IPS-20b (cell line): ENCODE results near the gene DLX5.

ENCODE experiments used
- H3K27ac ChIP-seq: one replicate; pipeline ENCODE4 v1.5.1; 2013; ENCODE audit warnings: low read length
- H3K27me3 ChIP-seq: 2 replicates; pipeline ENCODE4 v1.6.1; 2013; ENCODE audit warnings: mild to moderate bottlenecking, low read length, inconsistent platforms; ENCODE audit not compliant: insufficient read depth
- H3K36me3 ChIP-seq: 2 replicates; pipeline ENCODE4 v1.6.1; 2013; ENCODE audit warnings: low read depth, mild to moderate bottlenecking, inconsistent platforms, low read length, moderate library complexity; ENCODE audit not compliant: insufficient read depth
- H3K4me1 ChIP-seq: 2 replicates; pipeline ENCODE4 v1.6.1; 2013; ENCODE audit warnings: mild to moderate bottlenecking, control low read depth, inconsistent platforms, low read length, moderate library complexity; ENCODE audit not compliant: insufficient read depth
- H3K4me3 ChIP-seq: 2 replicates; pipeline ENCODE4 v1.5.1; 2013; ENCODE audit warnings: mild to moderate bottlenecking, low read length, inconsistent platforms
- H3K9ac ChIP-seq: 2 replicates; pipeline ENCODE4 v1.6.1; 2013; ENCODE audit warnings: low read depth, mild to moderate bottlenecking, inconsistent platforms, low read length, moderate library complexity
- H3K9me3 ChIP-seq: 2 replicates; pipeline ENCODE4 v1.6.1; 2013; ENCODE audit warnings: mild to moderate bottlenecking, low read depth, low read length, inconsistent platforms; ENCODE audit not compliant: insufficient read depth

The DLX5 gene

GRCh38 chr7:97002555-97003261 lies 21.9 kb downstream of the DLX5 start:
- Histone ChIP-seq H3K36me3 (no peaks in the 10 kb centered on the region), H3K27me3 (peaks cover 99% of the 10 kb centered on the region), H3K4me3 (no peak overlapping the region; the same call in 1 of the 2 replicates), H3K9me3 (peaks cover 2% of the 10 kb centered on the region; the same call in 1 of the 2 replicates), H3K9ac (no peak overlapping the region), H3K27ac (no peak overlapping the region), H3K4me1 (peaks cover 16% of the 10 kb centered on the region)

DNA sequence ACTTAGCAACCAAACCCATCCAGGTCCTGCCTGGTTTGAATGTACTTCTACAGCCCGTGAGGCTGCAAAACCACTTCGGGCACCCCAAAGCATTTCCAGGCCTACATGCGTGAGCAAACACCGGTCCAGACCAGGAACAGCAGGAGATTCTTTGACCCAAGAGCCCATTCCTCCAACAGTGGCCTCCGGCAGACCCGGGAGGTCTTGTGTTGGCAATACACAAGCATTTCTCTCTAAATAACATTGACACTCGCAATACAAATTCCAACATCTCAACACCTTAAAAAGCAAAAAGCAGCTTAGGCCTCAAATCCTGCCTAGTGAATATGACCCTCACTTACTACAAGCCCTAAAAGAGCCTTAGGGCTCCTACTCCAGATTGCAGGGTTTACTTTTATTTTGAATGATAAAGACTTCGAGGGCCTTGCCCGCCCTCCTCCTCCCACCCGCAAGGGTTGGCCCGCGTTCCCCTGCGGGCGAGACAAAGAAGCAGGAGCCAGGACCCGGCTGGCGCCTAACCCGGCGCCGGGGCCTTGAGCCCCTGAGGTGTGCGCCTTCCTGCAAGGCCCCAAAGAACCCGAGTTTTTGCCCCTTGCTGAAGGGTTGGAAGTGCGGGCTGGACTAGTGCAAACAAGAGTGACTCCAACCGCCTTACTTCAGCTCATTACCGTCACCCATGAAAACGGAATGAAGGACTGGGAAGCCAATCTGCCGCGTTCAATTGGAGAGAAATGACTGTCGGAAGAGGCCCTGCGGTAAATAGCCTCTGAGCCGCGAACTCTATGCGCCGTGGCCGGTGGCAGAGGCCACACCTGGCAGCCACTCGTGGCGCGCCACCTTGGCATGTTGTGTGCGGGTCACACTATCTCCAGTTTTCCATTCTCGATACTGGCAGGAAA lies 22.7 kb downstream of the DLX5 start:
- no peak overlapping the region for H3K9ac ChIP-seq
- H3K36me3 ChIP-seq = no peaks in the 10 kb centered on the region
- H3K9me3 ChIP-seq = peaks cover 4% of the 10 kb centered on the region; the same call in 1 of the 2 replicates
- peaks cover 99% of the 10 kb centered on the region for H3K27me3 ChIP-seq
- peak overlapping the region; percentile 32 for H3K4me3 ChIP-seq
- H3K27ac ChIP-seq = no peak overlapping the region
- peaks cover 16% of the 10 kb centered on the region for H3K4me1 ChIP-seq

DNA sequence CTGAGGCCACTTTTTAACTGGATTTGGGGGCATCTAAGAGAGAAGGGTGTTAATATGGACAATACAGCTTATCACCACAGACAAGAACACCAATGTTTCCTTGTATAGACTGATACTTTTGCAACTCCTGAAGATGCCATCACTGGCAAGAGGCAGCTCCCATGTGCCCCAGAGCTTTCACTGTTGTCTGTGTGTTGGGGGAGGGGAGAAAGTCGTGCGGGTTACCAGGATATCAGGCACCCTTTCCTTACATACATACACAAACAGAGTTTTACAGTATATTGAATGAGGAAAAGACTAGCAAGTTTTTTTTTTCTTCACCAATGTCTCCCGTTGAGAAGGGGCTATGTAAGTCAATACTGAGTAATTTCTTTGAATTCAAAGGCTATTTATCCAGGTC lies 23.4 kb downstream of the DLX5 start:
- peaks cover 4% of the 10 kb centered on the region; the same call in 1 of the 2 replicates for H3K9me3 ChIP-seq
- peak overlapping the region; percentile 32 for H3K4me3 ChIP-seq
- H3K27me3 ChIP-seq = peaks cover 100% of the 10 kb centered on the region
- peaks cover 16% of the 10 kb centered on the region for H3K4me1 ChIP-seq
- H3K36me3 ChIP-seq = no peaks in the 10 kb centered on the region
- no peak overlapping the region for H3K9ac ChIP-seq
- H3K27ac ChIP-seq = no peak overlapping the region

DNA sequence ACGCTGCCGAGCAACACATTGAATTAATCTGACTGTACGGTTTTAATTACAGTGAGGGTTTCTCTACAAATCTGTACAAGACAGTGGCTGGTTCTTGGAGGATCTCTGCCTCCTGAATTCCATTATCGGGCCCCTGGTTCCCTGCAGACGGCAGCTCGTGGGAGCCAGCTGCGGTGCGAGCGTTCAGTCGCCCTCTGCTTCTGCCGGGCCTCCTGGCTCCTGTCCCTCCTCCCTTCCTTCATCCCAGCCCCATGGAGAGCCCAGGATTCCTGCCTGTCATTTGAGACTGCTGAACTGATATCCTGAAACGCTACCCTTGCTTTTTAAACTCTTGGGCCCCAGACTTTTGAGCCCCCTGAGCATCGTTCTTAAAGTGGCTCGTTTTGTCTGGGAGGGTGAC lies 25.9 kb downstream of the DLX5 start:
- Histone ChIP-seq H3K36me3 (no peaks in the 10 kb centered on the region), H3K4me1 (peaks cover 16% of the 10 kb centered on the region), H3K4me3 (no peak overlapping the region), H3K9me3 (peaks cover 4% of the 10 kb centered on the region; the same call in 1 of the 2 replicates), H3K27me3 (peaks cover 100% of the 10 kb centered on the region), H3K9ac (no peak overlapping the region), H3K27ac (no peak overlapping the region)

DNA sequence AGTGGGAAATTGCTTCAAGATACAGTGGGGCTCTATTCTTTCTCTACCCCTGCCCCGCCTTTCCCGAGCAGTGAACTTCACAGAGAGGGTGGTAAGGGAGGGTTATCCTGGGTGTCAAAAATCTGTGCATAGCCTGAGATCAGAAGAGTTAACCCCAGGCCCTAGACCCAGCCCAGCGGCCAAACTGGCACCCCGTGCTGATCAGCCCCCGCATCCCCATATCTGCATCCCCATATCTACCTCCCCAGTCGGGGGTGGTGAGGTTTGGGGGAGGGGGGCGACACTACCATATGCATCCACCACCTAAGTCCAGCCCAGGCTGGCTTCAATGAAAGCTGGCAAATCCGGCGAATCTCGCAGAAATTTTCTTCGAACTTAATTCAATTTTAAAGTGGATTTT lies 26.3 kb downstream of the DLX5 start:
- H3K27me3 ChIP-seq = peaks cover 100% of the 10 kb centered on the region
- H3K4me3 ChIP-seq = no peak overlapping the region
- H3K4me1 ChIP-seq = peaks cover 16% of the 10 kb centered on the region
- no peaks in the 10 kb centered on the region for H3K36me3 ChIP-seq
- H3K9me3 ChIP-seq = peaks cover 4% of the 10 kb centered on the region; the same call in 1 of the 2 replicates
- H3K9ac ChIP-seq = no peak overlapping the region
- no peak overlapping the region for H3K27ac ChIP-seq

DNA sequence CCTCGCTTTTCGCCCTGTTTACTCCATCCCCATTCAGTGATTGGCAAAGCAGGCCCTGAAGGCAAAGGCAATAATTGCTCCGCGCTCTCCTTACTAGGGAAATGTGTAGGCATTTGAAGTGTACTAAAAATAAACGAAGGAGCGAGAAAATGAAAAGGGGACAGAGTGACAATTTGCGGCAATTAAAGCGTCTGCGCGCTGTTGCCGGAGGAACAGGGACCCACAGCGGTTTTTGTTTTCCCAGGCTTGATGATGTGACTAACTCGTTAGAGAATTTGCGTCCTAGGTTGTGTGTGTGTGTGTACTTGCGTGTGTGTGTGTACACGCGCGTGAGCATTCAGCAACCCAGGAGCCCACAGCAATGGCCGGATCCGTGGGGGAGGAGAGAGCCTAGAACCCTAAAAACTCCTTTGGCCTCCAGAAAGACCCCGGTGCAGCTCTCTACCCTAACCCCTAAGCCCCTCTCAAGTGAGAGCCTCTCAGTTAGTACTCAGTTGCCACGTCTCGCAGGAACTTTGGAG lies 27.1 kb downstream of the DLX5 start:
- Histone ChIP-seq H3K27ac (no peak overlapping the region), H3K9ac (no peak overlapping the region), H3K9me3 (peaks cover 4% of the 10 kb centered on the region; the same call in 1 of the 2 replicates), H3K36me3 (no peaks in the 10 kb centered on the region), H3K4me3 (no peak overlapping the region), H3K27me3 (peaks cover 100% of the 10 kb centered on the region), H3K4me1 (peaks cover 13% of the 10 kb centered on the region)

GRCh38 chr7:96996958-96997511 lies 27.6 kb downstream of the DLX5 start:
- Histone ChIP-seq H3K27ac (no peak overlapping the region), H3K4me1 (peaks cover 7% of the 10 kb centered on the region), H3K36me3 (no peaks in the 10 kb centered on the region), H3K27me3 (peaks cover 100% of the 10 kb centered on the region), H3K4me3 (no peak overlapping the region), H3K9me3 (peaks cover 4% of the 10 kb centered on the region; the same call in 1 of the 2 replicates), H3K9ac (no peak overlapping the region)

GRCh38 chr7:96996111-96996957 lies 28.3 kb downstream of the DLX5 start:
- Histone ChIP-seq H3K27me3 (peaks cover 100% of the 10 kb centered on the region), H3K9ac (no peak overlapping the region), H3K4me3 (no peak overlapping the region), H3K9me3 (peaks cover 4% of the 10 kb centered on the region; the same call in 1 of the 2 replicates), H3K4me1 (peaks cover 4% of the 10 kb centered on the region), H3K36me3 (no peaks in the 10 kb centered on the region), H3K27ac (no peak overlapping the region)

- no peaks in the 10 kb centered on the region for H3K36me3 ChIP-seq
- no peak overlapping the region for H3K9ac ChIP-seq
- peaks cover 4% of the 10 kb centered on the region; the same call in 1 of the 2 replicates for H3K9me3 ChIP-seq
- H3K4me1 ChIP-seq = no peaks in the 10 kb centered on the region
- H3K27ac ChIP-seq = no peak overlapping the region
- H3K27me3 ChIP-seq = peaks cover 100% of the 10 kb centered on the region
- H3K4me3 ChIP-seq = no peak overlapping the region
Measured at GRCh38 chr7:96995406-96996110, 29.1 kb downstream of the DLX5 start.

DNA sequence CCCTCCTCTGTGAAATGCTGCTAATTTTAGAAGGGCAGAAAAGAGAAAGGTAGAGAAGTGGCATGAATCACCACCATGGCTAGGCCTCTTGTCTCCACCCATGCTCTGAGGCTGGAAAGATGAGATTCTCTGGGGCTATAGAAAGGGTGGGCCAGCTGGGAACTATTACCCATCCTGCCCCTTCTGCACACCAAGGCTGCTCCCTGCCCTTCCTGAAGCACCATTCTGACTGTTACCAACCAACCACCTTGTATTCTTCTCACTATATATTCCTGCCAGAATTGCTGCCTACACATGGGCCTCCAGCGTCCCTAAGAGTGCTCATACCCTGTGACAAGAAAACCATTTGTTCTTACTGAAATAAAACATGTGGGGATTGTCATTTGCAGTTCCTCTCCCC lies 30.7 kb downstream of the DLX5 start:
- Histone ChIP-seq H3K27ac (no peak overlapping the region), H3K27me3 (peaks cover 100% of the 10 kb centered on the region), H3K9ac (no peak overlapping the region), H3K4me1 (peaks cover under 1% of the 10 kb centered on the region; the same call in 1 of the 2 replicates), H3K4me3 (no peak overlapping the region), H3K9me3 (peaks cover 4% of the 10 kb centered on the region; the same call in 1 of the 2 replicates), H3K36me3 (no peaks in the 10 kb centered on the region)
